ENCODE results near the gene RRAD. TPM values are rescaled to one million over a fixed set of nuclear protein-coding genes. Genes with fewer than 3 reads are reported as not detected.

Gene RRAD
- total and polyA plus RNA-seq, 2 experiments from 2014 or later = 0.22 to 0.70 TPM

DNA sequence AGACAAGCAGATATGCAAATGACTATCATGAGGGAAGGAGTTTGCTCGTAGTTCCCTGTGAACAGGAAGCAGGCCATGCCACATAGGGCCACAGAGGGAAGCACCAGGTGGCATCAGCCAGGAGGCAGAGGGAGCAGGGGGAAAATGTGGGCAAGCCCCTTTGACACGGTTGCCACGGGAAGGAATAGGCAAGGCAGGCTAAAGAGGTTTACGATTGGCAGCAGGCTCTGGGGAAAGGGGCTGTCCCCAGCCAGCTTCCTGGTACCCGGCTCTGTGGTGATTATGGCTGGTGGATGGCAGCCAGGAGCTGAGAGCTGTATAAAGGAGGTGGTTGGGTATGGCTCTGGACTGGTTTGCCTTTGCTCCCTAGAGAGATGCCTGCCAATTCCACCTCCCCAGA, 36.6 kb upstream of the RRAD start:
- Histone ChIP-seq H2AFZ (no peak overlapping the region), H3K27me3 (replicated peaks; ENCODE audit: insufficient read depth) (peaks cover 4% of the 10 kb centered on the region; the same call in 1 of the 2 replicates), H4K20me1 (ENCODE audit: insufficient read depth) (no peaks in the 10 kb centered on the region), H3K36me3 (ENCODE audit: low read depth) (no peaks in the 10 kb centered on the region), H3K4me2 (ENCODE audit: unreplicated experiment) (no peak overlapping the region), H3K4me3 (no peak overlapping the region), H3K9ac (no peak overlapping the region), H3K4me1 (ENCODE audit: insufficient read depth) (no peaks in the 10 kb centered on the region), H3K79me2 (ENCODE audit: insufficient read depth) (no peaks in the 10 kb centered on the region), H3K27ac (no peak overlapping the region), H3K9me2 (ENCODE audit: insufficient read depth) (no peaks in the 10 kb centered on the region), H3K9me3 (ENCODE audit: low read depth) (no peaks in the 10 kb centered on the region), H3F3A (ENCODE audit: insufficient read depth) (no peaks in the 10 kb centered on the region)
- 72 to 82% methylated on average over 5 of the region's 5 CpGs for WGBS, 2 experiments (ENCODE audit: low coverage in 1 of 2, low lambda C conversion rate in 2 of 2, missing lambda C conversion rate in 2 of 2)
- in situ Hi-C loops (cut with MboI) = loop anchor here (25.0 kb wide), 1 partner anchor 200 kb away; the partner anchor contains the start of genes B3GNT9, FBXL8, HSF4 and NOL3
- TF ChIP-seq EZH2phosphoT487 (IDR thresholded peaks at IDR 0.05; ENCODE audit: insufficient read depth, low read depth) = no peak
- TF ChIP-seq EZH2 (IDR thresholded peaks at IDR 0.05; ENCODE audit: insufficient read depth, poor library complexity, severe bottlenecking) = no peak
- DNase-seq = no peak

GRCh38 chr16:66961065-66961744, 35.9 kb upstream of the RRAD start, which contains the start of gene CES3:
Gene CES3, plus strand, starts transcription at chr16:66961266. Its CDS starts 42 bp downstream, at chr16:66961308.
- Histone ChIP-seq H3K27me3 (replicated peaks; ENCODE audit: insufficient read depth) (peaks cover 4% of the 10 kb centered on the region; the same call in 1 of the 2 replicates), H3F3A (ENCODE audit: insufficient read depth) (no peaks in the 10 kb centered on the region), H4K20me1 (ENCODE audit: insufficient read depth) (no peaks in the 10 kb centered on the region), H3K9me2 (ENCODE audit: insufficient read depth) (no peaks in the 10 kb centered on the region), H3K79me2 (ENCODE audit: insufficient read depth) (no peaks in the 10 kb centered on the region), H3K36me3 (ENCODE audit: low read depth) (no peaks in the 10 kb centered on the region), H3K9ac (no peak within 1 kb of the TSS), H3K4me3 (no peak within 1 kb of the TSS), H3K27ac (no peak within 1 kb of the TSS), H3K9me3 (ENCODE audit: low read depth) (no peaks in the 10 kb centered on the region), H2AFZ (0 out of 2 replicates have a peak within 1 kb of the TSS, but pooled peaks have one; percentile 45), H3K4me1 (ENCODE audit: insufficient read depth) (no peaks in the 10 kb centered on the region), H3K4me2 (ENCODE audit: unreplicated experiment) (no peak within 1 kb of the TSS)
- DNase-seq = peak; percentile 83
- in situ Hi-C loops (cut with MboI) = loop anchor here (25.0 kb wide), 1 partner anchor 201 kb away; the partner anchor contains the start of genes B3GNT9, FBXL8, HSF4 and NOL3
- TF ChIP-seq EZH2phosphoT487 (IDR thresholded peaks at IDR 0.05; ENCODE audit: insufficient read depth, low read depth) = no peak
- TF ChIP-seq EZH2 (IDR thresholded peaks at IDR 0.05; ENCODE audit: insufficient read depth, poor library complexity, severe bottlenecking) = no peak
- WGBS, 2 experiments (ENCODE audit: low coverage in 1 of 2, low lambda C conversion rate in 2 of 2, missing lambda C conversion rate in 2 of 2) = 61 to 65% methylated on average over 16 of the region's 16 CpGs

DNA sequence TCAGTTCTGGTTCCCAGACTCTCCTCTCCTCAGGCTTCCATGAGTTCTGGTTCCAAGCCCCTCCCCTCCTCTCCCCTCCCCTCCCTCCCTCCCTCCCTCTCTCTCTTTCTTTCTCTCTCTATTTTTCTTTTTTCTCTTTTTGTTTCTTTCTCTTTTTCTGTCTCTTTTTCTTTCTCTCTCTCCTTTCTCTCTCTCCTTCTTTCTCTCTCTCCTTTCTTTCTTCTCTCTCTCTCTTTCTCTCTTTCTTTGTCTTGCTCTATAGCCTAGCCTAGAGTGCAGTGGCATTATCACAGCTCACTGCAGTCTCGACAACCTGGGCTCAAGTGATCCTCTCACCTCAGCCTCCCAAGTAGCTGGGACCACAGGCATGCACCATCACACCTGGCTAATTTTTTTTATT, 34.9 kb upstream of the RRAD start:
- H2AFZ ChIP-seq = no peak overlapping the region
- no peaks in the 10 kb centered on the region for H3K9me2 ChIP-seq (ENCODE audit: insufficient read depth)
- H3F3A ChIP-seq (ENCODE audit: insufficient read depth) = no peaks in the 10 kb centered on the region
- no peak overlapping the region for H3K4me3 ChIP-seq
- H3K9me3 ChIP-seq (ENCODE audit: low read depth) = no peaks in the 10 kb centered on the region
- no peaks in the 10 kb centered on the region for H3K79me2 ChIP-seq (ENCODE audit: insufficient read depth)
- H3K4me1 ChIP-seq (ENCODE audit: insufficient read depth) = no peaks in the 10 kb centered on the region
- no peaks in the 10 kb centered on the region; the same call in 1 of the 2 replicates for H3K27me3 ChIP-seq (replicated peaks; ENCODE audit: insufficient read depth)
- 50 to 54% methylated on average over 1 of the region's 1 CpG for WGBS, 2 experiments (ENCODE audit: low coverage in 1 of 2, low lambda C conversion rate in 2 of 2, missing lambda C conversion rate in 2 of 2)
- in situ Hi-C loops (cut with MboI) = loop anchor here (25.0 kb wide), 1 partner anchor 202 kb away; the partner anchor contains the start of genes B3GNT9, FBXL8, HSF4 and NOL3
- H3K9ac ChIP-seq = no peak overlapping the region
- DNase-seq = no peak
- H3K36me3 ChIP-seq (ENCODE audit: low read depth) = no peaks in the 10 kb centered on the region
- no peak overlapping the region for H3K4me2 ChIP-seq (ENCODE audit: unreplicated experiment)
- TF ChIP-seq EZH2 (IDR thresholded peaks at IDR 0.05; ENCODE audit: insufficient read depth, poor library complexity, severe bottlenecking) (no peak), EZH2phosphoT487 (IDR thresholded peaks at IDR 0.05; ENCODE audit: insufficient read depth, low read depth) (no peak)
- no peaks in the 10 kb centered on the region for H4K20me1 ChIP-seq (ENCODE audit: insufficient read depth)
- no peak overlapping the region for H3K27ac ChIP-seq

GRCh38 chr16:66959704-66960161, 34.4 kb upstream of the RRAD start:
- in situ Hi-C loops (cut with MboI) = loop anchor here (25.0 kb wide), 1 partner anchor 203 kb away; the partner anchor contains the start of genes B3GNT9, FBXL8, HSF4 and NOL3
- no peak overlapping the region for H3K27ac ChIP-seq
- no peaks in the 10 kb centered on the region for H3F3A ChIP-seq (ENCODE audit: insufficient read depth)
- WGBS, 2 experiments (ENCODE audit: low coverage in 1 of 2, low lambda C conversion rate in 2 of 2, missing lambda C conversion rate in 2 of 2) = 23 to 27% methylated on average over 5 of the region's 5 CpGs
- no peak overlapping the region for H3K4me2 ChIP-seq (ENCODE audit: unreplicated experiment)
- H2AFZ ChIP-seq = no peak overlapping the region
- no peaks in the 10 kb centered on the region for H3K4me1 ChIP-seq (ENCODE audit: insufficient read depth)
- H3K36me3 ChIP-seq (ENCODE audit: low read depth) = no peaks in the 10 kb centered on the region
- H3K27me3 ChIP-seq (replicated peaks; ENCODE audit: insufficient read depth) = no peaks in the 10 kb centered on the region; the same call in 1 of the 2 replicates
- no peak for DNase-seq
- no peak overlapping the region for H3K9ac ChIP-seq
- TF ChIP-seq EZH2 (IDR thresholded peaks at IDR 0.05; ENCODE audit: insufficient read depth, poor library complexity, severe bottlenecking) (no peak), EZH2phosphoT487 (IDR thresholded peaks at IDR 0.05; ENCODE audit: insufficient read depth, low read depth) (no peak)
- no peaks in the 10 kb centered on the region for H4K20me1 ChIP-seq (ENCODE audit: insufficient read depth)
- no peaks in the 10 kb centered on the region for H3K79me2 ChIP-seq (ENCODE audit: insufficient read depth)
- no peaks in the 10 kb centered on the region for H3K9me3 ChIP-seq (ENCODE audit: low read depth)
- no peaks in the 10 kb centered on the region for H3K9me2 ChIP-seq (ENCODE audit: insufficient read depth)
- H3K4me3 ChIP-seq = no peak overlapping the region
